HK-2 (cell line): ENCODE measurements around the gene HTR2B.
"Not testable (repeated sequence)": the region's sequence is repeated elsewhere in the genome, so short reads cannot be mapped to it uniquely, and the experiment has no call there.

Experiments used
- DNase-seq: peaks from one replicate; pipeline ENCODE4 v3.0.0-alpha.2; 2018; ENCODE audit not compliant: unreplicated experiment

The HTR2B gene

GRCh38 chr2:231124838-231125568, at the start of gene HTR2B:
TSS of gene HTR2B (minus strand) at chr2:231125042. CDS start at chr2:231123764, 1,278 bp downstream.
- DNase-seq, result no peak

GRCh38 chr2:231174211-231174651, 49.4 kb upstream of the HTR2B start:
- DNase-seq, result no peak

- no peak for DNase-seq
These were observed 47.2 kb upstream of the HTR2B start for GRCh38 chr2:231172025-231172424.

GRCh38 chr2:231170055-231170454, 45.2 kb upstream of the HTR2B start:
- DNase-seq, result no peak

GRCh38 chr2:231169488-231169887, 44.6 kb upstream of the HTR2B start:
- DNase-seq, result no peak

GRCh38 chr2:231168460-231169139, 43.8 kb upstream of the HTR2B start:
- no peak for DNase-seq

GRCh38 chr2:231167745-231168459, 43.1 kb upstream of the HTR2B start:
- no peak for DNase-seq

- DNase-seq, result no peak
These were observed 38.7 kb upstream of the HTR2B start for GRCh38 chr2:231163414-231164095.

GRCh38 chr2:231163011-231163410, 38.2 kb upstream of the HTR2B start:
- DNase-seq, result no peak

GRCh38 chr2:231161877-231162329, 37.1 kb upstream of the HTR2B start:
- DNase-seq, result peak; percentile 45

- no peak for DNase-seq
These were observed 36.5 kb upstream of the HTR2B start for GRCh38 chr2:231161252-231161839.

GRCh38 chr2:231160701-231161100, 35.9 kb upstream of the HTR2B start:
- DNase-seq, result no peak

GRCh38 chr2:231159306-231159705, 34.5 kb upstream of the HTR2B start:
- no peak for DNase-seq

- no peak for DNase-seq
These were observed 28.1 kb upstream of the HTR2B start for GRCh38 chr2:231152800-231153557.

- no peak for DNase-seq
These were observed 21.8 kb upstream of the HTR2B start for GRCh38 chr2:231146665-231147064.

- no peak for DNase-seq
These were observed 20.1 kb upstream of the HTR2B start for GRCh38 chr2:231144896-231145295.

- DNase-seq, result not testable (repeated sequence)
These were observed 16.0 kb upstream of the HTR2B start for GRCh38 chr2:231140808-231141207.

GRCh38 chr2:231139796-231140195, 15.0 kb upstream of the HTR2B start:
- DNase-seq, result no peak

GRCh38 chr2:231138699-231139098, 13.9 kb upstream of the HTR2B start:
- no peak for DNase-seq

GRCh38 chr2:231134910-231135655, 10.2 kb upstream of the HTR2B start:
- DNase-seq, result no peak
